ENCODE data around the gene USP51.
"Not testable (repeated sequence)": the region's sequence is repeated elsewhere in the genome, so short reads cannot be mapped to it uniquely, and the experiment has no call there.

The USP51 gene

GRCh38 chrX:55464050-55464449 is 25.6 kb downstream of the USP51 start:
- DNase-seq = not testable (repeated sequence)

- DNase-seq = not testable (repeated sequence)
Observed at GRCh38 chrX:55459926-55460325, 29.7 kb downstream of the USP51 start.

- not testable (repeated sequence) for DNase-seq
Observed at GRCh38 chrX:55459426-55459825, 30.2 kb downstream of the USP51 start.

- DNase-seq = not testable (repeated sequence)
Observed at GRCh38 chrX:55455708-55456107, 33.9 kb downstream of the USP51 start.

- DNase-seq = no peak
Observed at GRCh38 chrX:55452833-55453124, 36.9 kb downstream of the USP51 start.

GRCh38 chrX:55451990-55452832 is 37.4 kb downstream of the USP51 start, which contains the start of gene MAGEH1:
Gene MAGEH1 (plus strand): TSS chrX:55452127. CDS start chrX:55452375, 248 bp downstream.
- DNase-seq = no peak

GRCh38 chrX:55451626-55451989 is 38.0 kb downstream of the USP51 start:
- no peak for DNase-seq

GRCh38 chrX:55451141-55451540 is 38.5 kb downstream of the USP51 start:
- no peak for DNase-seq

GRCh38 chrX:55450259-55450658 is 39.4 kb downstream of the USP51 start:
- DNase-seq = no peak

GRCh38 chrX:55443468-55443867 is 46.2 kb downstream of the USP51 start:
- DNase-seq = not testable (repeated sequence)
